Pulmonary artery endothelial cell (primary cell): ENCODE results near the gene SIAH1. TPM values are rescaled to one million over a fixed set of nuclear protein-coding genes. Genes with fewer than 3 reads are reported as not detected.
"Not testable (repeated sequence)": the region's sequence is repeated elsewhere in the genome, so short reads cannot be mapped to it uniquely, and the experiment has no call there.

ENCODE experiments used
- DNase-seq: peaks from one replicate; pipeline ENCODE4 v3.0.0-alpha.2; 2011; ENCODE audit warnings: low read depth, low spot score
- total RNA-seq: library from RNA; depleted of rRNA; stranded (reverse); fragments of >200 nt; gene quantifications from 2 replicates; pipeline ENCODE4 v1.2.3, GENCODE V29; 2014

The SIAH1 gene
- total RNA-seq, 1 donor from 2014 or later: 28.4 TPM

DNA sequence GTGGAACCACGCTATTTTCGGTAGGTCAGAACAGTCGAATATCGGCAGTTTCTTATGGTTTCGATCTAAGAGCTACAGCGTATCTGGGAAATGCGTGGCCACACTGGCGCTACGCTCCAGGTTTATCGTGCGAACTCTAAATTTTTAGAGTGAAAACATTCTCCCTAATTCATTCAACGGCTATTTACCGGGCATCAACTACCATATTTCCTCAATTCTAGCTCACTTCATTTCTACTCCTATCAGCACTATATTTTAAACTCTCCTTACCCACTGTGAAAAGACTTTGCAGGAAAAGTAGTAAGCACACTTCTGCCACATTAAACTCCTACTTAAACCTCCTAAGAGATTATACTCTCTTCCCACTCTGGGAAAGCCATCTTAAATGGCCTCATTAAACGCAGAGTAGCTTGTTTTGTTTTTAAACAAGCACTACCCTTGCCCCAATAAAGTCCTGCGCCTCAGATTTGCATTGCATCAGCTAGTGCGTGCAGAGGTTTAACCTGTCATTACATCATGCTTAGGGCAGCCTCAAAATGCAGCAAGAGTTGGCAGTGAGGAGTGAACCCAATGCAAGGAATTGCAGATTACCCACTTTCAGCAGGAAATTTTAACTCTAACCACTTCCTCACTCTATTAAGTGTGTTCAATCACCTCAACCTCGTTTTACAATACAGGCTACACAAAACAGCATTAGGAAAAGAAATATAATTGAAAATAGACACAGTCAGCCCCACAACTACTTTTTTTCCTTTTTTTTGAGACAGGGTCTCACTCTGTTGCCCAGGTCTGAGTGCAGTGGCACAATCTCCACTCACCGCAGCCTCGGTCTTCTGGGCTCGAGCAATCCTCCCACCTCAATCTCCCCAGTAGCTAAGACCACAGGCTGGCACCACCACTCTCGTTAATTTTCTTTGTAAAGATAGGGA lies 18.8 kb downstream of the SIAH1 start:
- no peak for DNase-seq

DNA sequence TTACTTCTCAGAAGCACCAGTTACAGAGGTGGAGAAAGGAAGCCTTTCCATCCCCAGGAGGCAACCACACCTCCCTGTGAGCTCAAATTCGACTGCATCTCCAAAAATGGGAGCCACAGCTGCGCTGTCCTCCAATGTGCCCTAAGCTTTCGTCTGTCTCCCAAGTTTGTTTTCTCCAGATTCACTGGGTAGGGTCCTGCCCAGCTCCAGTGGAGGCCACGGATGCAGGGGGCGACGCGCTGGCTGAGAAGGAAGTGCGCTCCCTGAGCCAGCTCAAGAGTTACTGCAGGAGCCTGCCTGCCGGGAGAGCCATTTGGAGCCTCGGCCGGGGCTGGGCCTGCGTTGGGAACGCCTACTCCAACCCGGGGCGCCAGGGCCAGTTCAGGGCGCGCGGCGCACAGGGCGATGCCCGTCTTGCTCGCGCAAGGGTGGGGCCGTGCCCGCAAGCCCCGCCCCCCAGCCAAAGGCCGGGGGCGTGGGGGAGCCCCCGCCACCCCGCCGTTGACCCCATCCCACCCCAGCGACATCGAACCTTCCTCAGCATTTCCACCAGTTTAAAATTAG lies 19.5 kb downstream of the SIAH1 start:
- peak; percentile 32 for DNase-seq

DNA sequence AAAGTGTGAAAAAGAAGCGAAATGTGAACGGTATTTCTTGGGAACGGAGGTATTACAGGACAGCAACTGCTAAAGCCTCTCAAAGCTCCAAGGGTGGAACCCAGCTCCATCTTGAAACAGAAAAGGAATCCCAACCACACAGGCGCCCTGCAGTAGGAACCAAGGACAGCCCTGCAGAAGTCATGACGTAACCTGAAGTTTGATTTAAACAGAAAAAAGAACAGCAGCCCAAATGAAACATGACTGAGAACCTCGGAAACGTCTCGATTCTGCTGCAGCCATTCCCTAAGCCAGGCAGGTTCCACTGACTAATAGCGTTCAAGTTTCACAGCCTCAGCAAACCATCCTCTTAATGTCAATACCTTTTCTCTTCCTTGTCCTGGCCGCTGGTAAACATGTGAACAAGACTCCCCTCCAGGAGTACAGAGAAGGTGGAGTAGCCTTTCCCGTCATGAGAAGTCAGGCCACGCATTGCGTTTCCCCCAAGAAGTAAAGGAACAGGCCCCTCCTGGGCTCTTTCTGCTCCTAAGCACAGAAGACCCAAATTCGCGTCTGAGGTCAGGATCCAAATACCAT lies 20.1 kb downstream of the SIAH1 start:
- no peak for DNase-seq

DNA sequence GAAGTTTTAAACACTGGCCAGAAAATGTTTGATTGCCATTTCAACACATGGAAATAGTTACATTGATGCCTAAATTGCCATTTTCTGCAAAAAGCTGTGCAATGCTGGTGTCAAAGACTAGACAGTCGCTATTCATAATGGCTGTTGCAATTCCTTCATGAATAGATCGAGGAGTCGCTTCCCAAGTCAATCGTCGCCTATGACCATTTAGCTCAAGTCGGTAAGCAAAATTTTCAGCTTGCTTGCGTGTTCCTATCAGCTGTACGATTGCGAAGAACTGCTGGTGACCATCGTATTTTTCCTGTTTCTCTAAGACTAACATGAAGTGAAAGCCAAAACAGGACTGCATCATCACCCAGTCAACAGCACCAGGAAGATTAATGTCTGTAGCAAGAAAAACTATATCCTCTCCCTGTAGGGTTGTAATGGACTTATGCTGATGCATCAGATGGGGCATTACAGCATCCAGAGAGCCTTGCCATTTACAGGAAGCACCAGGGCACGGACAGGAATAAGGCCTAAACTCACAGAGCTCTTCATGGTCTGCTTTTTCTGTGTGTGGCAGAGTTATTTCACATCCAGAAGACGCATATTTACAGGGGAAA lies 23.6 kb downstream of the SIAH1 start:
- DNase-seq: no peak

DNA sequence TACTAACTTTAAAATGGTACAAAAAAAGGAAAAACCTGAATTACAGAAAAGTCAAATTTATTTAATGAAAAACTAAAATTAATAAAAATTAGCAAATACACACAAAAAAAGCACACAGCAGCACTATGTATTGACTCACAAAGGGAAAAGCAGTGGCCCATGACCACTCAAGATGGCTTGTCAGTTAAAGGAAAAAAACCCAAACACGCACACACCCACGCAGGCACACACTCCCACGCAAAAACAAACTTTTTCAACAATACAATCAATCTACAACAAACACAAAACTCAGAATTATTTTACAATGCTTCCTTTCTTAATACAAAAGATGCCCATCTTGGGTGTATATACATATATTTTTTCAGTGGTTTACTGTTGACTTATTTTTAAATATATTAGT lies 24.2 kb downstream of the SIAH1 start:
- no peak for DNase-seq

DNA sequence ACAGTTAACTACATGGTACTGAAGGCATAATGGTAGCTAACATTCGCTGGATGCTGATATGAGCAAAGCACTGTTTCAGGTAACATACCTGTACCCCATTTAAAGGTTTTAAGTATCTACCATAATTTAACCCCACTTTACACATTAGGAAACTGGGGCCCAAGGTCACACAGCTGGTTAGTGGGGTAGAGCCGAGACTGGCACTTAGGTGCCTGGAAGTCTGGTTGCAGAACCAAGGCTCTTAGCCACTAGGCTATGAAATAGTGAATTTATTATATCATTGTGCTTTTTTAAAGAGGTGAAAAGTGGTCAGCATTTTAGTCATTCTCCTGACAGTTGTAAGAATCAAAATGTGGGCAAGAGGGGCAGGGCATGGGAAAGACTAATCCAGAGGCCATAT lies 25.2 kb downstream of the SIAH1 start:
- DNase-seq: no peak

DNA sequence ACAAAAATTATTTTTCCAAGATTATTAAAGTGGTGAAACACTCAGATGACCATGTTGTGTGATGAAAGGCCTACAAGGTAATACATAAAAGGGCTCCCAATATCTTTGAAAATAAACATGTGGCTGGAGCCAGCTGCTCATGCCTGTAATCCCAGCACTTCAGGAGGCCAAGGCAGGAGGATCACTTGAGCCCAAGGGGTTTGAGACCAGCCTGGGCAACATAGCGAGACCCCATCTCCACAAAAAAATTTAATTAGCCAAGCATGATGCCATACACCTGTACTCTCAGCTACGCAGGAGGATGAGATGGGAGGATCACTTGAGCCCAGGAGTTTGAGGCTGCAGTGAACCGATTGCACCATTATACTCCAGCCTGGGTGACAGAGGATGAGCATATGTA lies 26.8 kb downstream of the SIAH1 start:
- DNase-seq: no peak

DNA sequence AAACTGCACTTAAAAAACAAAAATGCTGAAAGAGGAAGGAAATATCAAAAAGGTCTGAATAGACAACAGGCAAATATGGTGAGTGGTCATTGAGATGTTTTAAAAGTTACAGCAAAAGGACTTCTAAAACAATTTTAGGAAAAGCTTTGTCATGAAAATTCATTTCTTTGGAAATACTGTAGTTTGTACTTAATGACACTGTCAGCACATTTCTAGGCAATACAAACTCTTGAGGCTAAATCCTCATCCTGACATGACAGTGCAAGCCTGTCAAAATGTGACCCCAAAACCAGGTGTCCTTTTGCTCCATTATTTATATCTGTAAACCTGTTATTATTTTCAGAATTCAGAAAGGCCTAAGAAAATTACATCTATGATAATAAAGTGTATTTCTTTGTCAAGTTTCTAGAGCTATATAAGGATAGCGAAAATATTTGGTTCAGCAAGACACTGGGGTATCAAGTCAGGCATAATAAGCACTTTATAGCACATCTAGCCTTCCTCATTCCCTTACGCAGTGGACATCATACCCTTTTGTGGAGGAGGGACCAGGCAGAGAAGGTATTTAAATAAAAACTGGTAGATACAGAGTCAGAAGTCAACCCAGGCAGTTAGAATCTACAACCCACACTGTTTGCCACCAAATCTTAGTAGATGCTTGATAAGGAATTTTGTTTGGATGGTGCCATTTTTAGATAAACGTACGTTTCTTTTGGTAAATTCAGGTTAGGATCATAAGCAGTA lies 28.4 kb downstream of the SIAH1 start:
- DNase-seq: no peak

DNA sequence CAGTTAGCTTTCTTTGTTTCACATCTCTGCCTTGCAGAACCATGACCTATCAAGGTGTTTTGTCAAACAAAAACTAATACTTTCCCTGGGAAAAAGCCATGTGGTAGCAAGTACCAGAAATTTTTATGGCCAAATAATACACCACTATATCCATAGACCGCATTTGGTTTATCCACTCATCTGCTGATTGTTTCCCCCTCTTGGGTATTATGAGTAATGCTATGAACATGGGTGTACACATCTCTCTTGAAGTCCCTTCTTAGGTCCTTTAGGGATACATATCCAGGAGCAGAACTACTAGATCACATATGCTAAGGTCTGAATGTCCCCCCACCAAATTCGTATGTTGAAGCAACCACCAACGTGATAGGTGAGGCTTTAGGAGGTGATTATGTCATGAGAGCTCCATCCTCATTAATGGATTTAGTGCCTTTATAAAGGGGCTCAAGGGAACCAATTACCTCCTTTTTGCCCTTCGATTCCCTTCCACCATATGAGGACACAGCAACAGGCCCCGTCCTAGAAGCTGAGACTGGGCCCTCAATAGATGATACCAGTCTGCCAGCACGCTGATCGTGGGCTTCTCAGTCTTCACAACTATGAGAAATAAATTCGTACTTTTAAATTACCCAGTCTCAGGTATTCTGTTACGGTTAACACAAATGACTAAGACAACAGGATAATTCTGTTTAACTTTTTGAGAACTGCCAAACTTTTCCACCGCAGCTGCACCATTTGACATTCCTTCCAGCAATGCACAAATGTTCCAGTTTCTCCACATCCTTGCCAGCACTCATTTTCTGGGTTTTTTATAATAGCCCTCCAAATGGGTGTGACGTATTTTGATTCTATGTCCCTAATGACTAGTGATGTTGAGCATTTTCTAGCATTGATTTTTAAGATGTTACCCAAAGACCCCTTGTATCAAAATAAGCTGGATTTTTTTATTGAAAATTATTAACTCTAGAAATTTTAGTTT lies 30.0 kb downstream of the SIAH1 start:
- DNase-seq: no peak

DNA sequence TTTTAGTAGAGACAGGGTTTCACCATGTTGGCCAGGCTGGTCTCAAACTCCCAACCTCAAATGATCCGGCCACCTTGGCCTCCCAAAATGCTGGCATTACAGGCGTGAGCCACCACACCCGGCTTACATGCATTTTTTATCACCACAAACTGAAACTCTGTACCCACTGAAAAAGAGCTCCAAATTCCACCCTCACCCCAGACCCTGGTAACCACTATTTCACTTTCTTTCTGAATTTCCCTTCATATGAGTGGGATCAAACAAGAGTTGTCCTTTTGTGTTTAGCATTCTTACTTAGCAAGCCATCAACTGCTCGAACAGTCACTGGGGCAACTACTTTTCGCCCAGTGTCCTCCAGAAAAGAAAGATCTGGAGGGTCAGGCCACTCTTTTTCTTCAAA lies 30.8 kb downstream of the SIAH1 start:
- not testable (repeated sequence) for DNase-seq

DNA sequence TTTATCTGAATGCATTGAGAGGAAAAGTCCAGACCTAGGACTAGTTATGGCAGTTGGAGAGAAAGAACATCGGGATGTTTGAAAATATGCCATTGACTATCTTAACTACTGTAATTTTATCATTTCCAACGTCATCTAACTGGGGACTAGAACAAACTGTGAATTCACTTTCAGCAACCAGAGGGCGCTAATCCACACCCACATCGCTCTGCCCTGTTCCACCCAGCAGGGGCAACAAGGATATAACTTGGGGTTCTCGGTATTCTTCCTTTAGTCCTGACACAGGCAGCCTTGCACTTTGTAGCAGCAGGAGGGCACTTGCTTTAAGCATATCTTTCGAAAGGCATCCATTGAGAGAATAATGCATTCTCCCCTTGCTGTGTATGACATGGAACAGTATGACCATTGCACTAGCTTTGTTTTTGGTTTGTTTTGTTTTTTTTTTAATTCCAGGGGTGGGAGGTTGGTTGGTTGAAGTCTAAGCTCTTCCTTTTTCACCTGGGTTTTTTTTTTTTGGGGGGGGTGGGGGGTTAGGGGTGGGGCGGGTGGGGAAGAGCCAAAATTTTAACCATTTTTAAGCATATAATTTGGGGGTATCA lies 31.5 kb downstream of the SIAH1 start:
- DNase-seq: peak; percentile 35

DNA sequence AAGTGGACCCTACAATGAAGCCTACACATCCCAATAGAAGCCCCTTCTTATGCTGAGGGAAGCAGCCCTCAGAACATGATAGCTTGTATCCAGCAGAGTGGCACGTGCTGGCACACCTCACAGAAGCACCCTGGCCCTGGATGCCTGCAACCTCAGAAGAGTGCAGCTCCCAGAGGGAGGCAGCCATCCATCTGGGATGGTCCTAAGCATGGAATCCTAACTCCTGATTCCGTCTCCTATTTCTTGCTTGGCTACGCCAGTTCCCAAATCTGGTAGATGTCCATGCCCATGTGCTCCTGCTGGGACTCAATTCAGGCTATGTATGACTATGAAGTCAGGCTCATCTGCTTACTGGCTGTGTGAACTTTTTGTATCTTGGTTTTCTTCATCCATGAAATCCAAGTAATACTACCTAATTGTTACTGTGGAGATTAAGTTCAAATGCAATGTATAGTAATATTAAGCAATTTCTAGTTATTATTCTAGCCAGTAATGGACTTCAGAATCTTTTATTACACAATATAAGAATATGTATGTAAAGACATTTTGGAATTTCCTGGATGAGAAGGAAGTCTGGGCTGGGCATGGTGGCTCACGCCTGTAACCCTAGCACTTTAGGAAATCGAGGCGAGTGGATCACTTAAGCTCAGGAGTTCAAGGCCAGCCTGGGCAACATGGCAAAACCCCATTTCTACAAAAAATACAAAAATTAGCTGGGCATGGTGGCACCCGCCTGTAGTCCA lies 32.4 kb downstream of the SIAH1 start:
- DNase-seq: no peak

DNA sequence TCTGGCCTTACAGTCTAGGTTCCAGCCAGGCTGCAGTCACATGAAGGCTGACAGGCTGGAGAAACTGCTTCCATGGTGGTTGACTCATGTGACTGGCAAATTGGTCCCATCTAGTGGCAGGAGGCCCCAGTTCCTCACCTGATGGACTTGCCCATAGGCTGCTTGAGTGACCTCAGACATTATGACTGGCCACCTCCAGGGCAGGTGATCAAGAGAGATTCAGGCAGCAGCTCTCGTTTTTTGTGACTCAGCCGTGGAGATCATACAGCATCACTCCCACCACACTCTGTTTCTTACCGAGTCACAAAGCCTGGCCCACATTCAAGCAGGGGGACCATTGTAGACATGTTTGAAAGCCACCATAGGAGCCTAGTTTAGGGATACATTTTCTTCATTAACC lies 34.5 kb downstream of the SIAH1 start:
- DNase-seq: no peak

DNA sequence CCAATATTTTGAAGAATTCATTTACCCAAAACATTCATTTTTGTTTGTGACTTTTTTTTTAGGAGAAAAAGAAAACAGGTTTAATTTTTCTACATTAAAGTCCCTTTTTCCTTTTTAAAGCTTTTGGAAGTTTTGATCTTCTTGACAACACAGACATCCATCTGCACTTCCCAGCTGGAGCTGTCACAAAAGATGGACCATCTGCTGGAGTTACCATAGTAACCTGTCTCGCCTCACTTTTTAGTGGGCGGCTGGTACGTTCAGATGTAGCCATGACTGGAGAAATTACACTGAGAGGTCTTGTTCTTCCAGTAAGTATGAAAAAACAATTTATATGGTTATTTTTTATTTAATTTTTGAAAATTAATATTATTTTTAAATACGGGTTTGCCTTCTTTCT lies 37.2 kb downstream of the SIAH1 start:
- no peak for DNase-seq

DNA sequence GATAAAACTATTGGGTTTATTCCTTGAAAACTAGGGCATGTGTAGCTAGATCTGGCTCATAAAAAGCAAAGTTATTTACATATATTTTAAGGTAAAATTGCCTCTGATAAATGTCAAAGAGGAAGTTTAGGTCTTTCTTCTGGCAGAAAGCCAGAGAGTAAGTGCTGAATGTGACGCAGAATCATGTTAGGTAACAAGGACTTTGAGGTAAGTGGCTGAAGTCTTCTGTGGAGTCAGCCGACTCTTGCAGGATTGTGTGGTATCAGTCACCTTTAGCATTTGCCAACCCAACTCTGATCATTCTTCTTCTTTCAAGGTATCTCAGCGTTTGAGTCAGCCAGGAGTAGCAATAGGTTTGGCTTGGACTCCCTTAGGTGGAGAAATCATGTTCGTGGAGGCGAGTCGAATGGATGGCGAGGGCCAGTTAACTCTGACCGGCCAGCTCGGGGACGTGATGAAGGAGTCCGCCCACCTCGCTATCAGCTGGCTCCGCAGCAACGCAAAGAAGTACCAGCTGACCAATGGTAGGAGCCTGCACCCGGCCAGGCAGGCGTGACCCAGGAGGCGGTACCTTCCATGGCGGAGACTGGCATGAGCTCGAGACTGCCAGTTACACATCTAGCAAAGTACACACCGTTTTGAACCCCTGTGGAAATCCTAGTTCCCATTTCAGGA lies 37.9 kb downstream of the SIAH1 start:
- no peak for DNase-seq

DNA sequence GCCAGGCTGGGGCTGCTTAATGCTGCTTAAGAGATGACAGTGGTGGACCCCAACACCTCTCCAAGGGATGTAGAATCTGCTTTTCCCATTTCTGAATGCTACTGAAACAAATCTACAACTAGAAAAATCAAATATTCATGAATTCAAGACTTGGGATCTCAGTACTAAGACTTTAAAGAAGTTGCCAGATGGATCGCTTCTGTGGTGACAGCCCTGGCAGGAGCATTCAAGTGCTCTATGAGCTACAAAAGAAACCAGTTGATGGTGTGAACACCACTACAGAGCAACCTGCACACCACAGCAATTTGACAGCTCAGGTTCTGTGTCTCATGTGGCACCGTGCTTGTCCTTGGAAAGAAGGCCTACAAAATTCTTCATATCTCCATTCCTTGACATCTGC lies 42.6 kb downstream of the SIAH1 start:
- DNase-seq: no peak

DNA sequence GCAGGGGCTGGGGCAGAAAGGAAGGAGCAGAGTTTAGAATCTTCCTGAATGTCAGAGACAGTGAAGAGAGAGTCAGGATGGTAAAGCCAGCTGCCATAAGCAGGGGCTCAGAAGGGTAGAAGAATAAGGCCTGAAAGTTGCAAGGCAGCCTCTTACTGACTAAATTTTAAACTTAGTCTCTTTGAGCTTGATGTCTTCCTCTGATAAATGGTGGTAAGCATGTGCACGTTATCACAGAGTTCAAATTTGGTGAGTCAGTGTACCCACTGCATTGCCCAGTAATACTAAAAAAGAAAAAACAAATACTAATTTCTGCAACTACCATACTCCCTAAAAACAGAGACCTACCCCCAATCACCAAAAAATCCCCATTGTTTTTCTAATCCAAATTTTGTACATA lies 45.2 kb downstream of the SIAH1 start:
- DNase-seq: no peak

DNA sequence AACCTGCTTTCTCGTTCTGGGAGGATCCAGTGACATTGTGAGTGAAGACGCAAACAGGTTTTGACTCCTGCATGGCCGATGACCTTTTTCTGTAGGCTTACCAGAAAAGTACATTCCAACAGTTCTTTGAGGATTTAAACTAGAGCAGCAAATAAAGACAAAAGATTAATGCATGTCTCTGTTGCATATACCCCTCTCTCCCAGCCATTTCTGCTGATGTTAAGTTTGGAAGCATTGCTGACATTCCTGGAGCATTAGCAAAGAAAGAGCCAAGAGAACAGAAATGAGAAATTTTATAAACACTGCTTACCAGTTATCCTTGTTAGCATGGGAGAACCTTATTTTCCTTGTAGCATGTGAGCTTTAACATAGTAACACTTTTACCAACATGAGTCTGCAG lies 49.3 kb downstream of the SIAH1 start:
- no peak for DNase-seq

DNA sequence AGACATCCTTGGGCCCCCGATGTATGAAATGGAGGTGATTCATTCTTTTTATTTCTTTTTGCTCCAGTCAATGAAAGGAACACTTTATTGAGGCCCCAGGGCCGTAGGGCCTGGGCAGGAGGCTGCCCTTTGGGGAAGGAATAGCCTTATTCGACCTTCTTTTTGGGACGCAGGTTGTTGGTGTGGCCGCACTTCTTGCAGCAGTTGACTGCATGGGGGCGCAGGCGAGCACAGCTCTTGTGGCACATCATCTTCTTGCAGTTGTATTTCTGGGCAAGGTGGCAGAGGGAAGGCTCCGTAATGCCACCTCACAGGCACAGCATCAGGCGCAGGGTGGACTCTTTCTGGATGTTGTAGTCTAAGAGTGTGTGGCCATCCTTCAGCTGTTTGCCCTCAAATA lies 50.9 kb downstream of the SIAH1 start:
- DNase-seq: no peak
